CD4-positive, alpha-beta memory T cell (primary cell): Measurements from ENCODE around the gene CXCL3. TPM values are rescaled to one million over a fixed set of nuclear protein-coding genes. Genes with fewer than 3 reads are reported as not detected.

Experiments used
- CTCF ChIA-PET: fragments of 350-600 bp; sonication (Branson Sonifier 250); formaldehyde crosslinking; loops from one replicate; lab custom pipeline; 2021; ENCODE audit warnings: inconsistent platforms; ENCODE audit not compliant: partially characterized antibody; lab: Charles Lee
- POLR2A ChIA-PET: fragments of 350-600 bp; sonication (Branson Sonifier 250); formaldehyde crosslinking; loops from one replicate; lab custom pipeline; 2021; ENCODE audit not compliant: partially characterized antibody; lab: Charles Lee
- DNase-seq, 5 donors: peaks; one replicate each; pipeline versions ENCODE4 v3.0.0 to v3.0.0-alpha.2; 2020 to 2022; ENCODE audit warnings: mixed read lengths in 1 of 5
- H3K27ac ChIP-seq: one replicate; pipeline ENCODE4 v1.7.0; 2013; ENCODE audit warnings: low read depth, low read length
- H3K27me3 ChIP-seq: 2 replicates; pipeline ENCODE4 v1.7.0; 2013; ENCODE audit warnings: mild to moderate bottlenecking, low read length, moderate library complexity; ENCODE audit not compliant: insufficient read depth
- H3K36me3 ChIP-seq: 2 replicates; pipeline ENCODE4 v1.7.0; 2013; ENCODE audit warnings: mild to moderate bottlenecking, low read length, moderate library complexity; ENCODE audit not compliant: insufficient read depth
- H3K4me1 ChIP-seq: 2 replicates; pipeline ENCODE4 v1.7.0; 2013; ENCODE audit warnings: mild to moderate bottlenecking, low read length, moderate library complexity; ENCODE audit not compliant: insufficient read depth
- H3K4me3 ChIP-seq, 2 donors: one replicate each; pipeline ENCODE4 v1.7.0; 2013; ENCODE audit warnings: low read length in 2 of 2, mild to moderate bottlenecking in 1 of 2
- H3K9me3 ChIP-seq, 2 donors: one replicate each; pipeline ENCODE4 v1.7.0; 2013; ENCODE audit warnings: low read length in 2 of 2, control low read depth in 1 of 2; ENCODE audit not compliant: control insufficient read depth in 1 of 2
- H3K27ac Mint-ChIP-seq, 7 donors: one replicate each; pipeline ENCODE4 v1.8.0; 2020 to 2021; ENCODE audit warnings: mixed read lengths in 7 of 7, mild to moderate bottlenecking in 6 of 7, inconsistent platforms in 3 of 7, moderate library complexity in 3 of 7
- H3K27me3 Mint-ChIP-seq, 2 donors: one replicate each; pipeline ENCODE4 v1.8.0; 2020 to 2021; ENCODE audit warnings: mixed read lengths in 2 of 2
- H3K36me3 Mint-ChIP-seq, 2 donors: one replicate each; pipeline ENCODE4 v1.8.0; 2020 to 2021; ENCODE audit warnings: mixed read lengths in 2 of 2, inconsistent platforms in 1 of 2, mild to moderate bottlenecking in 1 of 2
- H3K4me1 Mint-ChIP-seq, 4 donors: one replicate each; pipeline ENCODE4 v1.8.0; 2020 to 2021; ENCODE audit warnings: mixed read lengths in 4 of 4, mild to moderate bottlenecking in 1 of 4
- H3K4me3 Mint-ChIP-seq, 8 donors: one replicate each; pipeline ENCODE4 v1.8.0; 2020 to 2021; ENCODE audit warnings: mixed read lengths in 8 of 8, mild to moderate bottlenecking in 7 of 8, moderate library complexity in 6 of 8, inconsistent platforms in 3 of 8
- H3K9me3 Mint-ChIP-seq, 8 donors: one replicate each; pipeline ENCODE4 v1.8.0; 2020 to 2021; ENCODE audit warnings: mixed read lengths in 8 of 8, mild to moderate bottlenecking in 5 of 8, inconsistent platforms in 3 of 8, moderate library complexity in 1 of 8
- intact Hi-C: fragments of 100-400 bp; cut with micrococcal nuclease; formaldehyde crosslinking; loops from one replicate; pipeline ENCODE4 v1.15.1; 2023
- polyA plus RNA-seq, 2 donors: library from polyadenylated mRNA; unstranded; fragments of 300-500 nt; fragmentation: Illumina TruSeq; gene quantifications; one replicate each; pipeline ENCODE4 v1.2.3, GENCODE V29; 2021
- total RNA-seq, 2 experiments: library from RNA; stranded (reverse); gene quantifications; one replicate each; pipeline ENCODE4 v1.2.3, GENCODE V29; 2021

CXCL3 gene
- total and polyA plus RNA-seq, 4 experiments from 2014 or later = not detected

GRCh38 chr4:74061430-74061829 lies 22.9 kb upstream of the CXCL3 start:
- no peaks in the 10 kb centered on the region for H3K4me1 Mint-ChIP-seq
- Histone ChIP-seq H3K4me3 (no peak overlapping the region), H3K36me3 (no peaks in the 10 kb centered on the region), H3K4me1 (no peaks in the 10 kb centered on the region), H3K27me3 (no peaks in the 10 kb centered on the region), H3K9me3 (no peaks in the 10 kb centered on the region), H3K27ac (no peak overlapping the region)
- POLR2A ChIA-PET = no interaction called here
- H3K27me3 Mint-ChIP-seq = peaks cover 0 to 4% of the 10 kb centered on the region in 2 donors
- DNase-seq = no peak
- H3K4me3 Mint-ChIP-seq = no peak overlapping the region
- no peaks in the 10 kb centered on the region for H3K36me3 Mint-ChIP-seq
- CTCF ChIA-PET = no interaction called here
- peaks cover 0 to 1% (median 0%) of the 10 kb centered on the region in 8 donors for H3K9me3 Mint-ChIP-seq
- H3K27ac Mint-ChIP-seq = peak overlapping the region in 1 of 7 donors; percentile 65
- intact Hi-C loops = no loop called here

GRCh38 chr4:74059161-74059829 lies 20.8 kb upstream of the CXCL3 start:
- POLR2A ChIA-PET = no interaction called here

GRCh38 chr4:74058048-74058651 lies 19.7 kb upstream of the CXCL3 start:
- no peaks in the 10 kb centered on the region for H3K27me3 ChIP-seq
- intact Hi-C loops = no loop called here
- H3K36me3 ChIP-seq = no peaks in the 10 kb centered on the region
- Mint-ChIP-seq H3K9me3 (peaks cover 0 to 4% (median 0%) of the 10 kb centered on the region in 8 donors), H3K4me1 (no peaks in the 10 kb centered on the region), H3K27ac (no peak overlapping the region), H3K27me3 (no peaks in the 10 kb centered on the region), H3K36me3 (no peaks in the 10 kb centered on the region), H3K4me3 (no peak overlapping the region)
- ChIA-PET CTCF (no interaction called here), POLR2A (no interaction called here)
- no peak overlapping the region for H3K27ac ChIP-seq
- H3K9me3 ChIP-seq = no peaks in the 10 kb centered on the region
- no peak overlapping the region for H3K4me3 ChIP-seq
- DNase-seq = no peak
- H3K4me1 ChIP-seq = no peaks in the 10 kb centered on the region

More at GRCh38 chr4:74059161-74059829, 20.8 kb upstream of the CXCL3 start:
- H3K36me3 Mint-ChIP-seq = no peaks in the 10 kb centered on the region
- DNase-seq = no peak
- Histone ChIP-seq H3K9me3 (no peaks in the 10 kb centered on the region), H3K27me3 (no peaks in the 10 kb centered on the region), H3K27ac (no peak overlapping the region), H3K4me1 (no peaks in the 10 kb centered on the region), H3K4me3 (no peak overlapping the region), H3K36me3 (no peaks in the 10 kb centered on the region)
- no peaks in the 10 kb centered on the region for H3K27me3 Mint-ChIP-seq
- intact Hi-C loops = no loop called here
- H3K4me3 Mint-ChIP-seq = no peak overlapping the region
- H3K27ac Mint-ChIP-seq = no peak overlapping the region
- peaks cover 0 to 4% (median 0%) of the 10 kb centered on the region in 8 donors for H3K9me3 Mint-ChIP-seq
- H3K4me1 Mint-ChIP-seq = no peaks in the 10 kb centered on the region
- CTCF ChIA-PET = no interaction called here

- ChIA-PET CTCF (no interaction called here), POLR2A (no interaction called here)
- intact Hi-C loops = no loop called here
- Histone ChIP-seq H3K36me3 (no peaks in the 10 kb centered on the region), H3K27ac (no peak overlapping the region), H3K4me3 (no peak overlapping the region), H3K9me3 (no peaks in the 10 kb centered on the region), H3K4me1 (no peaks in the 10 kb centered on the region), H3K27me3 (no peaks in the 10 kb centered on the region)
- Mint-ChIP-seq H3K27ac (no peak overlapping the region), H3K9me3 (peaks cover 0 to 4% (median under 1%) of the 10 kb centered on the region in 8 donors), H3K36me3 (no peaks in the 10 kb centered on the region), H3K27me3 (no peaks in the 10 kb centered on the region), H3K4me3 (no peak overlapping the region), H3K4me1 (no peaks in the 10 kb centered on the region)
- no peak for DNase-seq
These were observed 19.1 kb upstream of the CXCL3 start for GRCh38 chr4:74057588-74057987.

GRCh38 chr4:74056858-74057562 lies 18.5 kb upstream of the CXCL3 start:
- no peaks in the 10 kb centered on the region for H3K27me3 Mint-ChIP-seq
- Histone ChIP-seq H3K27me3 (no peaks in the 10 kb centered on the region), H3K27ac (no peak overlapping the region), H3K4me3 (no peak overlapping the region), H3K36me3 (no peaks in the 10 kb centered on the region), H3K4me1 (no peaks in the 10 kb centered on the region), H3K9me3 (no peaks in the 10 kb centered on the region)
- H3K4me3 Mint-ChIP-seq = no peak overlapping the region
- no peaks in the 10 kb centered on the region for H3K36me3 Mint-ChIP-seq
- no peak for DNase-seq
- no peak overlapping the region for H3K27ac Mint-ChIP-seq
- peaks cover 0 to 7% (median 3%) of the 10 kb centered on the region in 8 donors for H3K9me3 Mint-ChIP-seq
- ChIA-PET POLR2A (no interaction called here), CTCF (no interaction called here)
- H3K4me1 Mint-ChIP-seq = no peaks in the 10 kb centered on the region
- intact Hi-C loops = no loop called here

- no peak overlapping the region for H3K27ac Mint-ChIP-seq
- intact Hi-C loops = no loop called here
- H3K4me3 ChIP-seq = no peak overlapping the region
- no peaks in the 10 kb centered on the region for H3K4me1 ChIP-seq
- no peaks in the 10 kb centered on the region for H3K27me3 ChIP-seq
- no peak overlapping the region for H3K27ac ChIP-seq
- H3K4me1 Mint-ChIP-seq = no peaks in the 10 kb centered on the region
- POLR2A ChIA-PET = no interaction called here
- H3K9me3 ChIP-seq = no peaks in the 10 kb centered on the region
- no peaks in the 10 kb centered on the region for H3K36me3 Mint-ChIP-seq
- no peak overlapping the region for H3K4me3 Mint-ChIP-seq
- no peaks in the 10 kb centered on the region for H3K27me3 Mint-ChIP-seq
- peaks cover 0 to 10% (median 4%) of the 10 kb centered on the region in 8 donors for H3K9me3 Mint-ChIP-seq
- CTCF ChIA-PET = no interaction called here
- no peaks in the 10 kb centered on the region for H3K36me3 ChIP-seq
- DNase-seq = no peak
These were observed 17.8 kb upstream of the CXCL3 start for GRCh38 chr4:74056114-74056857.

GRCh38 chr4:74055498-74055897 lies 17.0 kb upstream of the CXCL3 start:
- CTCF ChIA-PET = no interaction called here
- H3K27me3 Mint-ChIP-seq = no peaks in the 10 kb centered on the region

More at GRCh38 chr4:74055498-74055897, 17.0 kb upstream of the CXCL3 start:
- Histone ChIP-seq H3K4me3 (no peak overlapping the region), H3K27me3 (no peaks in the 10 kb centered on the region), H3K9me3 (no peaks in the 10 kb centered on the region), H3K4me1 (no peaks in the 10 kb centered on the region), H3K27ac (no peak overlapping the region), H3K36me3 (no peaks in the 10 kb centered on the region)
- Mint-ChIP-seq H3K36me3 (no peaks in the 10 kb centered on the region), H3K9me3 (peaks cover 0 to 10% (median 4%) of the 10 kb centered on the region in 8 donors), H3K4me3 (no peak overlapping the region), H3K27ac (no peak overlapping the region), H3K4me1 (no peaks in the 10 kb centered on the region)
- intact Hi-C loops = no loop called here
- no peak for DNase-seq
- POLR2A ChIA-PET = no interaction called here
